Mesendoderm (in vitro differentiated cells): ENCODE data around the gene SLC39A9.
A peak's percentile ranks its signal among the peaks of the same experiment; 100 is the strongest.

ENCODE experiments used
- DNase-seq: peaks from one replicate; pipeline ENCODE4 v3.0.0; 2013
- H2AK5ac ChIP-seq: 2 replicates; pipeline ENCODE4 v1.6.1; 2013; ENCODE audit warnings: low read length, inconsistent platforms
- H2BK120ac ChIP-seq: 2 replicates; pipeline ENCODE4 v1.6.1; 2013; ENCODE audit warnings: low read depth, mild to moderate bottlenecking, low read length, moderate library complexity, mixed read lengths
- H2BK15ac ChIP-seq: replicated peaks from 2 replicates; pipeline ENCODE4 v1.6.1; 2013; ENCODE audit warnings: low read depth, mild to moderate bottlenecking, moderate library complexity
- H2BK5ac ChIP-seq: 2 replicates; pipeline ENCODE4 v1.6.1; 2013; ENCODE audit warnings: low read length, inconsistent platforms
- H3K18ac ChIP-seq: 2 replicates; pipeline ENCODE4 v1.6.1; 2013; ENCODE audit warnings: mild to moderate bottlenecking, low read length, mixed read lengths
- H3K23ac ChIP-seq: one replicate; pipeline ENCODE4 v1.6.1; 2013; ENCODE audit warnings: low read length
- H3K27ac ChIP-seq: 2 replicates; pipeline ENCODE4 v1.5.1; 2013; ENCODE audit warnings: low read depth, mild to moderate bottlenecking, inconsistent platforms, low read length, moderate library complexity
- H3K27me3 ChIP-seq: 2 replicates; pipeline ENCODE4 v1.6.1; 2013; ENCODE audit warnings: low read length, control low read depth, mild to moderate bottlenecking, inconsistent platforms; ENCODE audit not compliant: insufficient read depth, poor library complexity
- H3K36me3 ChIP-seq: 2 replicates; pipeline ENCODE4 v1.6.1; 2013; ENCODE audit warnings: low read length, inconsistent platforms; ENCODE audit not compliant: control insufficient read depth, insufficient read depth
- H3K4ac ChIP-seq: one replicate; pipeline ENCODE4 v1.6.1; 2013; ENCODE audit warnings: low read depth, mild to moderate bottlenecking, low read length, moderate library complexity
- H3K4me1 ChIP-seq: 2 replicates; pipeline ENCODE4 v1.6.1; 2013; ENCODE audit warnings: low read depth, low read length, inconsistent platforms; ENCODE audit not compliant: control insufficient read depth
- H3K4me2 ChIP-seq: 2 replicates; pipeline ENCODE4 v1.6.1; 2013; ENCODE audit warnings: low read length
- H3K4me3 ChIP-seq: 2 replicates; pipeline ENCODE4 v1.5.1; 2013; ENCODE audit warnings: mild to moderate bottlenecking, low read length
- H3K56ac ChIP-seq: one replicate; pipeline ENCODE4 v1.6.1; 2013; ENCODE audit warnings: low read length
- H3K79me1 ChIP-seq: 2 replicates; pipeline ENCODE4 v1.6.1; 2013; ENCODE audit warnings: low read length, inconsistent platforms
- H3K79me2 ChIP-seq: 2 replicates; pipeline ENCODE4 v1.6.1; 2013; ENCODE audit warnings: mild to moderate bottlenecking, low read length; ENCODE audit not compliant: control insufficient read depth, insufficient read depth
- H3K9ac ChIP-seq: 2 replicates; pipeline ENCODE4 v1.6.1; 2013; ENCODE audit warnings: low read length, inconsistent platforms
- H4K5ac ChIP-seq: one replicate; pipeline ENCODE4 v1.6.1; 2013; ENCODE audit warnings: low read length
- H4K8ac ChIP-seq: one replicate; pipeline ENCODE4 v1.6.1; 2013; ENCODE audit warnings: low read depth, mild to moderate bottlenecking, control low read depth, low read length, moderate library complexity
- WGBS: extraction: QIAGEN DNeasy Blood & Tissue Kit; methylation state at CpG from one replicate; pipeline ENCODE4 v1.1.7; 2013; ENCODE audit warnings: low lambda C conversion rate, missing lambda C conversion rate; ENCODE audit not compliant: insufficient coverage; ENCODE audit errors: extremely low coverage; 5-methylcytosine and 5-hydroxymethylcytosine counted together

The SLC39A9 gene

GRCh38 chr14:69439521-69440270 is 41.2 kb downstream of the SLC39A9 start:
- WGBS: no CpG with 5 or more reads among the region's 12 CpGs
- Histone ChIP-seq H2BK5ac (no peak overlapping the region), H3K18ac (no peak overlapping the region), H3K4me2 (no peak overlapping the region), H3K56ac (no peak overlapping the region), H2BK15ac (no peak overlapping the region), H3K79me1 (peaks cover 2% of the 10 kb centered on the region), H3K27ac (no peak overlapping the region), H3K27me3 (no peaks in the 10 kb centered on the region), H3K36me3 (no peaks in the 10 kb centered on the region), H3K9ac (no peak overlapping the region), H4K8ac (no peak overlapping the region), H2AK5ac (no peak overlapping the region), H3K23ac (no peak overlapping the region), H3K4me1 (no peaks in the 10 kb centered on the region), H4K5ac (no peak overlapping the region), H3K4me3 (no peak overlapping the region), H2BK120ac (no peak overlapping the region), H3K79me2 (no peaks in the 10 kb centered on the region), H3K4ac (no peak overlapping the region)
- DNase-seq: peak; percentile 26

- H4K8ac ChIP-seq: no peak overlapping the region
- H3K4me3 ChIP-seq: no peak overlapping the region
These were observed 43.5 kb downstream of the SLC39A9 start for GRCh38 chr14:69441948-69442347.

GRCh38 chr14:69443296-69443805 is 44.9 kb downstream of the SLC39A9 start:
- H3K79me2 ChIP-seq: no peaks in the 10 kb centered on the region
- H2BK120ac ChIP-seq: no peak overlapping the region
- H2AK5ac ChIP-seq: no peak overlapping the region
- DNase-seq: no peak
- H2BK15ac ChIP-seq: no peak overlapping the region
- no peaks in the 10 kb centered on the region for H3K36me3 ChIP-seq
- H3K9ac ChIP-seq: no peak overlapping the region
- no CpG with 5 or more reads among the region's 5 CpGs for WGBS
- H4K8ac ChIP-seq: no peak overlapping the region
- no peak overlapping the region for H3K27ac ChIP-seq
- H3K27me3 ChIP-seq: no peaks in the 10 kb centered on the region
- H3K23ac ChIP-seq: no peak overlapping the region
- H3K4ac ChIP-seq: no peak overlapping the region
- H3K56ac ChIP-seq: no peak overlapping the region
- no peak overlapping the region for H2BK5ac ChIP-seq
- H3K18ac ChIP-seq: no peak overlapping the region
- H4K5ac ChIP-seq: no peak overlapping the region
- H3K79me1 ChIP-seq: no peaks in the 10 kb centered on the region
- no peak overlapping the region for H3K4me2 ChIP-seq
- no peak overlapping the region for H3K4me3 ChIP-seq
- no peaks in the 10 kb centered on the region for H3K4me1 ChIP-seq

More at GRCh38 chr14:69441948-69442347, 43.5 kb downstream of the SLC39A9 start:
- Histone ChIP-seq H2BK15ac (no peak overlapping the region), H4K5ac (no peak overlapping the region), H3K4ac (no peak overlapping the region), H3K18ac (no peak overlapping the region), H3K4me2 (no peak overlapping the region), H3K9ac (no peak overlapping the region), H3K79me2 (no peaks in the 10 kb centered on the region), H2BK5ac (no peak overlapping the region), H3K27ac (no peak overlapping the region), H3K79me1 (no peaks in the 10 kb centered on the region), H3K36me3 (no peaks in the 10 kb centered on the region), H3K4me1 (no peaks in the 10 kb centered on the region), H3K23ac (no peak overlapping the region), H2BK120ac (no peak overlapping the region), H3K27me3 (no peaks in the 10 kb centered on the region), H2AK5ac (no peak overlapping the region), H3K56ac (no peak overlapping the region)
- no CpG with 5 or more reads among the region's 5 CpGs for WGBS
- DNase-seq: no peak

GRCh38 chr14:69449216-69449615 is 50.7 kb downstream of the SLC39A9 start:
- no peak overlapping the region for H2AK5ac ChIP-seq
- no peak overlapping the region for H2BK5ac ChIP-seq
- H3K18ac ChIP-seq: no peak overlapping the region
- H3K4ac ChIP-seq: no peak overlapping the region
- H3K4me1 ChIP-seq: no peaks in the 10 kb centered on the region
- H3K4me3 ChIP-seq: no peak overlapping the region
- H3K23ac ChIP-seq: no peak overlapping the region
- no peaks in the 10 kb centered on the region for H3K79me2 ChIP-seq
- H3K79me1 ChIP-seq: no peaks in the 10 kb centered on the region
- WGBS: no CpG with 5 or more reads among the region's 8 CpGs
- no peaks in the 10 kb centered on the region for H3K36me3 ChIP-seq
- H2BK15ac ChIP-seq: no peak overlapping the region
- H3K56ac ChIP-seq: no peak overlapping the region
- DNase-seq: no peak
- H3K9ac ChIP-seq: no peak overlapping the region
- H3K4me2 ChIP-seq: no peak overlapping the region
- H2BK120ac ChIP-seq: no peak overlapping the region
- no peak overlapping the region for H3K27ac ChIP-seq
- H4K8ac ChIP-seq: no peak overlapping the region
- H3K27me3 ChIP-seq: no peaks in the 10 kb centered on the region
- H4K5ac ChIP-seq: no peak overlapping the region

- H3K56ac ChIP-seq: no peak overlapping the region
- H3K23ac ChIP-seq: no peak overlapping the region
- no peaks in the 10 kb centered on the region for H3K27me3 ChIP-seq
- no peak for DNase-seq
- H4K8ac ChIP-seq: no peak overlapping the region
- no peak overlapping the region for H3K9ac ChIP-seq
- H3K4me3 ChIP-seq: no peak overlapping the region
- H3K27ac ChIP-seq: no peak overlapping the region
- no peaks in the 10 kb centered on the region for H3K79me1 ChIP-seq
- H3K4me1 ChIP-seq: no peaks in the 10 kb centered on the region
- no peak overlapping the region for H2BK5ac ChIP-seq
- H3K4ac ChIP-seq: no peak overlapping the region
- no peak overlapping the region for H2BK120ac ChIP-seq
- H3K36me3 ChIP-seq: peaks cover 2% of the 10 kb centered on the region
- no peak overlapping the region for H2BK15ac ChIP-seq
- H3K4me2 ChIP-seq: no peak overlapping the region
- WGBS: 100% methylated on average over 1 of the region's 2 CpGs
- no peaks in the 10 kb centered on the region for H3K79me2 ChIP-seq
- H4K5ac ChIP-seq: no peak overlapping the region
- H3K18ac ChIP-seq: no peak overlapping the region
- no peak overlapping the region for H2AK5ac ChIP-seq
These were observed 53.4 kb downstream of the SLC39A9 start for GRCh38 chr14:69451941-69452340.

GRCh38 chr14:69458350-69458749 is 59.9 kb downstream of the SLC39A9 start:
- WGBS: no CpG with 5 or more reads among the region's 11 CpGs
- H3K36me3 ChIP-seq: peaks cover 2% of the 10 kb centered on the region

More at GRCh38 chr14:69458350-69458749, 59.9 kb downstream of the SLC39A9 start:
- H3K56ac ChIP-seq: no peak overlapping the region
- no peak overlapping the region for H3K23ac ChIP-seq
- no peak overlapping the region for H3K27ac ChIP-seq
- H3K79me1 ChIP-seq: no peaks in the 10 kb centered on the region
- H3K18ac ChIP-seq: no peak overlapping the region
- H2BK15ac ChIP-seq: no peak overlapping the region
- DNase-seq: no peak
- H3K4ac ChIP-seq: no peak overlapping the region
- no peak overlapping the region for H2BK5ac ChIP-seq
- H3K27me3 ChIP-seq: no peaks in the 10 kb centered on the region
- no peak overlapping the region for H3K4me2 ChIP-seq
- H3K4me1 ChIP-seq: no peaks in the 10 kb centered on the region
- H2BK120ac ChIP-seq: no peak overlapping the region
- H3K4me3 ChIP-seq: no peak overlapping the region
- H3K9ac ChIP-seq: no peak overlapping the region
- no peaks in the 10 kb centered on the region for H3K79me2 ChIP-seq
- no peak overlapping the region for H4K5ac ChIP-seq
- H4K8ac ChIP-seq: no peak overlapping the region
- no peak overlapping the region for H2AK5ac ChIP-seq
